SU-DHL-6 (cell line): ENCODE measurements around the gene MYO9A.

ENCODE experiments used
- EZH2phosphoT487 ChIP-seq: fragments of 200-600 bp; sonication (generic), shearing (Covaris generic); conservative IDR thresholded peaks from 2 replicates; pipeline ENCODE4 v1.6.1; 2018; ENCODE audit warnings: mild to moderate bottlenecking, antibody characterized with exemption, low read length, moderate library complexity, mixed read lengths
- TF ChIP-seq, protein P1 (sequence below): fragments of 200-600 bp; sonication (generic); IDR thresholded peaks from one replicate; pipeline ENCODE4 v1.5.1; 2017; ENCODE audit warnings: antibody characterized with exemption, mild to moderate bottlenecking, low read length, moderate library complexity; ENCODE audit not compliant: insufficient read depth, poor library complexity, severe bottlenecking

GRCh38 chr15:71889385-71889784 is 228.6 kb downstream of the MYO9A start:
- TF ChIP-seq, protein P1, sequence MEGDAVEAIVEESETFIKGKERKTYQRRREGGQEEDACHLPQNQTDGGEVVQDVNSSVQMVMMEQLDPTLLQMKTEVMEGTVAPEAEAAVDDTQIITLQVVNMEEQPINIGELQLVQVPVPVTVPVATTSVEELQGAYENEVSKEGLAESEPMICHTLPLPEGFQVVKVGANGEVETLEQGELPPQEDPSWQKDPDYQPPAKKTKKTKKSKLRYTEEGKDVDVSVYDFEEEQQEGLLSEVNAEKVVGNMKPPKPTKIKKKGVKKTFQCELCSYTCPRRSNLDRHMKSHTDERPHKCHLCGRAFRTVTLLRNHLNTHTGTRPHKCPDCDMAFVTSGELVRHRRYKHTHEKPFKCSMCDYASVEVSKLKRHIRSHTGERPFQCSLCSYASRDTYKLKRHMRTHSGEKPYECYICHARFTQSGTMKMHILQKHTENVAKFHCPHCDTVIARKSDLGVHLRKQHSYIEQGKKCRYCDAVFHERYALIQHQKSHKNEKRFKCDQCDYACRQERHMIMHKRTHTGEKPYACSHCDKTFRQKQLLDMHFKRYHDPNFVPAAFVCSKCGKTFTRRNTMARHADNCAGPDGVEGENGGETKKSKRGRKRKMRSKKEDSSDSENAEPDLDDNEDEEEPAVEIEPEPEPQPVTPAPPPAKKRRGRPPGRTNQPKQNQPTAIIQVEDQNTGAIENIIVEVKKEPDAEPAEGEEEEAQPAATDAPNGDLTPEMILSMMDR = no peak
- TF ChIP-seq EZH2phosphoT487 = no peak
